ENCODE results near the gene NEURL1.

GRCh38 chr10:103541616-103542015, 48.1 kb downstream of the NEURL1 start:
- no peak for TF ChIP-seq CTCF (IDR thresholded peaks at IDR 0.05; ENCODE audit: insufficient read depth, low read length, poor library complexity, severe bottlenecking)
- no peak for TF ChIP-seq EZH2phosphoT487 (conservative IDR thresholded peaks at IDR 0.05; ENCODE audit: low read length)
